ENCODE results near the gene OAF.

OAF gene

DNA sequence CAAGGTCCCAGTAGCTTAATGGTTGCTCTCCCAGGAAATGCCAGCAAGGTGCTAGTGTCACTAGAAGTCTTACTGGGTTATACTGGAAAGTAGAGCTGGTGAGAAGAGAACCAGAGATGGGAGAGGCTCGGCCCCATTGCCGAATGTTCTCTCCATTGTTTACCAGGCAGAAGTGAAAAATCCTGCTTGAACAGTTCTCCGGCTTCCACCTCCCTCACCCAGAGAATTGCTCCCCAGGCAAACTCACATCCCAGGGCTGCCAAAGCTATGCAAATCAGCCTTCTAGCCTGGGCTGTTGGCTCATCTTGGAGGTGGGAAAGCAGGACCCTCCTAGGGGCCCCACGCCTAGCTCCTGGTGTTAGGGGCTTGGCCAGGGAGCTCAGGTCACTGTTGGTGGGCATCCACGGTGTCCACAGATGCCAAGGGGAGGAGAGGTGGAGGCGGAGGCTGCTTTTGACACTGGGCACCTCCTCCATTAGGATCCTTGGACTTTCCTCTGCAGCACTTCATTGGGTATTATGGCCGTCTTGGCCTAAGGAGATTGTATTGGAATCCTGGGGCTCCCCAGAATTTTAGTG, 49.2 kb downstream of the OAF start:
- no peaks in the 10 kb centered on the region for H3K9me3 ChIP-seq (ENCODE audit: control insufficient read depth in 5 of 5, low read length in 5 of 5)
- peaks cover 16 to 29% (median 20%) of the 10 kb centered on the region in 5 donors for H3K27me3 ChIP-seq (ENCODE audit: control insufficient read depth in 5 of 5, insufficient read depth in 4 of 5, low read length in 5 of 5)
- H3K9ac ChIP-seq (ENCODE audit: low read length in 5 of 5), result no peak overlapping the region
- H3K4me3 ChIP-seq (ENCODE audit: low read depth in 1 of 5, low read length in 5 of 5), result no peak overlapping the region
- H3K4me1 ChIP-seq (ENCODE audit: control insufficient read depth in 5 of 5, insufficient read depth in 5 of 5, low read length in 5 of 5), result peaks cover 0 to 6% (median 0%) of the 10 kb centered on the region in 5 donors
- H3K27ac ChIP-seq (ENCODE audit: low read depth, low read length), result no peak overlapping the region
- H3K36me3 ChIP-seq (ENCODE audit: control insufficient read depth in 5 of 5, insufficient read depth in 5 of 5, low read length in 5 of 5), result no peaks in the 10 kb centered on the region

DNA sequence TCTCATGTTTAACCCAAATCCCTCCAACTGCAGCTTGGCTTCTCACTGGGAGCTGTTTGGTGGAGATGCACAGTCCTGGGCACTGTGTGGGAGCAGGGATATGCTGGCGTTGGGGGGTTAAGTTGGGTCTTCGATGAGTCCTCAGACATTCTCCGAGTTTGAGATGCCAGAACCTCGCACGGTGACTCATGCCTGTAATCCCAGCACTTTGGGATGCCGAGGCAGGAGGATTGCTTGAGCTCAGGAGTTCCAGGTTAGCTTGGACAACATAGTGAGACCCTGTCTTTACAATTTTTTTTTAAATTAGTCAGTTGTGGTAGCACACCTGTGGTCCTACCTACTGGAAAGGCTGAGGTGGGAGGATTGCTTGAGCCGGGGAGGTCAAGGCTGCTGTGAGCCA, 49.8 kb downstream of the OAF start:
- H3K27ac ChIP-seq (ENCODE audit: low read depth, low read length), result no peak overlapping the region
- H3K9ac ChIP-seq (ENCODE audit: low read length in 5 of 5), result no peak overlapping the region
- H3K4me1 ChIP-seq (ENCODE audit: control insufficient read depth in 5 of 5, insufficient read depth in 5 of 5, low read length in 5 of 5), result peaks cover 0 to 6% (median 0%) of the 10 kb centered on the region in 5 donors
- H3K27me3 ChIP-seq (ENCODE audit: control insufficient read depth in 5 of 5, insufficient read depth in 4 of 5, low read length in 5 of 5), result peaks cover 11 to 25% (median 15%) of the 10 kb centered on the region in 5 donors
- no peak overlapping the region for H3K4me3 ChIP-seq (ENCODE audit: low read depth in 1 of 5, low read length in 5 of 5)
- H3K36me3 ChIP-seq (ENCODE audit: control insufficient read depth in 5 of 5, insufficient read depth in 5 of 5, low read length in 5 of 5), result no peaks in the 10 kb centered on the region
- H3K9me3 ChIP-seq (ENCODE audit: control insufficient read depth in 5 of 5, low read length in 5 of 5), result no peaks in the 10 kb centered on the region

DNA sequence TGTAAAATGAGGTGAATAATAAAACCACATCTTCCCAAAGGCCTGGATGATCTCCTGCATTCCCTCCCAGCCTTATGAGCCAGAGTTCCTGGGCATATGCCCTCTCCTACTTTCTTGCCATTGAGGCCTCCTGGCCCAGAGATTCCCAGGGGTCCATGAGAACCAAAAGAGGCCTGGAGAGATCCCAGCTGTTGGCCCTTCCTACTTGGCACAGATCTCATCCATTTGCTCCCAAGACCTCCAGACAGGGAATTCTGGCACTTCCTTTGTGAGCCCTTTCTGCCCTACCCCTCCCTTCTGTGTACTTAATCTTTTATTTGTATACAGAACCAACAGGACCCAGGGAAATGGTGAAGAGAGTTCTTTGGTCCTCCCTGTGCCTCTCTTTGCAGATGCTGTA, 50.5 kb downstream of the OAF start:
- Histone ChIP-seq H3K9ac (ENCODE audit: low read length in 5 of 5) (no peak overlapping the region), H3K4me3 (ENCODE audit: low read depth in 1 of 5, low read length in 5 of 5) (no peak overlapping the region), H3K27me3 (ENCODE audit: control insufficient read depth in 5 of 5, insufficient read depth in 4 of 5, low read length in 5 of 5) (peaks cover 6 to 20% (median 11%) of the 10 kb centered on the region in 5 donors), H3K4me1 (ENCODE audit: control insufficient read depth in 5 of 5, insufficient read depth in 5 of 5, low read length in 5 of 5) (peaks cover 0 to 6% (median 0%) of the 10 kb centered on the region in 5 donors), H3K9me3 (ENCODE audit: control insufficient read depth in 5 of 5, low read length in 5 of 5) (no peaks in the 10 kb centered on the region), H3K36me3 (ENCODE audit: control insufficient read depth in 5 of 5, insufficient read depth in 5 of 5, low read length in 5 of 5) (no peaks in the 10 kb centered on the region), H3K27ac (ENCODE audit: low read depth, low read length) (no peak overlapping the region)

DNA sequence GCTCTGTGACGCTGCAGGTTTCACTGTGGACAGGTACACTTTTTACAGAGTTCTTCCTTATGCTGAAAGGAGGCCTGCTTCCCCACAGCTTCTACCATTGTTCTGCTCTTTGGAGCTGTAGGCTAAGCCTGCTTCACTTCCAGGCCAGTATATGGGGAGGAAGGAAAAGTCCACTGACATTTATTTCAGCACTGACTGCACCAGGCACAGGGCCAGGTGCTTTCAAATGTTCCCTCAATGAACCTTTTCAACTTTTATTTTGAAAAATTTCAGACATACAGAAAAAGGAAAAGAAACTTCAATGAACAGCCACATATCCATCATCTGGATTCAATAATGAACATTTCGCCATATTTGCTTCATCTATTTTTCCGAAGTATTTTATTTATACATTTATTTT, 51.1 kb downstream of the OAF start:
- Histone ChIP-seq H3K9ac (ENCODE audit: low read length in 5 of 5) (no peak overlapping the region), H3K36me3 (ENCODE audit: control insufficient read depth in 5 of 5, insufficient read depth in 5 of 5, low read length in 5 of 5) (no peaks in the 10 kb centered on the region), H3K4me1 (ENCODE audit: control insufficient read depth in 5 of 5, insufficient read depth in 5 of 5, low read length in 5 of 5) (peaks cover 0 to 6% (median 0%) of the 10 kb centered on the region in 5 donors), H3K27me3 (ENCODE audit: control insufficient read depth in 5 of 5, insufficient read depth in 4 of 5, low read length in 5 of 5) (peaks cover 2 to 19% (median 12%) of the 10 kb centered on the region in 5 donors), H3K27ac (ENCODE audit: low read depth, low read length) (no peak overlapping the region), H3K9me3 (ENCODE audit: control insufficient read depth in 5 of 5, low read length in 5 of 5) (no peaks in the 10 kb centered on the region), H3K4me3 (ENCODE audit: low read depth in 1 of 5, low read length in 5 of 5) (no peak overlapping the region)

DNA sequence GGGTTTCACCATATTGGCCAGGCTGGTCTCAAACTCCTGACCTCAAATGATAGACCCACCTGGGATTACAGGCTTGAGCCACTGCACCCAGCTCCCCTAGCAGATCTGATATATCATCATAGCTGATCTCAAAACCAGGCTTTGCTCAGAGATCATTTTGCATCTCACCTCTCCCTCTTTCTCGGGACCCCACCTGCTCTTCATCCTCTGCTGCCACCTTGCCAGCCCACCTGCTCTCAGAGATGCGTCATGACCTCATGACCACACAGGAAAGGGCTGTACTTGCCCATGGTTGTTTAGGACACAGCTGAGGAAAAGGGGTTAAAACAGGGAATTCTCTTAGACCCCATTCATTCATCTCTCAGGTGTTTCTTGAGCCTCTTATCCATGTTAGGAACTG, 56.5 kb downstream of the OAF start:
- no peak overlapping the region for H3K4me3 ChIP-seq (ENCODE audit: low read depth in 1 of 5, low read length in 5 of 5)
- peaks cover 0 to 14% (median 11%) of the 10 kb centered on the region in 5 donors for H3K27me3 ChIP-seq (ENCODE audit: control insufficient read depth in 5 of 5, insufficient read depth in 4 of 5, low read length in 5 of 5)
- H3K36me3 ChIP-seq (ENCODE audit: control insufficient read depth in 5 of 5, insufficient read depth in 5 of 5, low read length in 5 of 5), result no peaks in the 10 kb centered on the region

DNA sequence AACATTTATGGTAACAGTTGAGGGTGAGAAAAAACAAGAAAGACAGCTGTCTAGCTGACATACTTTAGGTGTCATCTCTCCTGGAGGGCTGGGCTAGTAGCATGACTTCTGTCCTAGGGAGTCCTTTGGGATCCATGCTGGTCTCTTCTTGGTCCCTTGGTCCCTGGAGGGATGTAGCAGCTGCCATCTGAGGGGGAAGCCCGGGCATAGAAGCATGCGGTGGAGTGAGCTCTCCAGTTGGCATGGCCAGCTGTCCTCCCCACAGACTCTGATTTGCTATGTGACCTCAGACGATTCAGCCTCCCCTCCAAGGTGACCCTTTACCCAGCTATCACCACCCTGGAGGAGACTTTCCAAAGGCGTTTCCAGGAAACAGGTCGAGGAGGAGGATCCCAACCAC, 57.9 kb downstream of the OAF start:
- H3K4me3 ChIP-seq (ENCODE audit: low read depth in 1 of 5, low read length in 5 of 5), result no peak overlapping the region
- H3K4me1 ChIP-seq (ENCODE audit: control insufficient read depth in 5 of 5, insufficient read depth in 5 of 5, low read length in 5 of 5), result peaks cover 0 to 2% (median 0%) of the 10 kb centered on the region in 5 donors
- no peak overlapping the region for H3K27ac ChIP-seq (ENCODE audit: low read depth, low read length)
- H3K9ac ChIP-seq (ENCODE audit: low read length in 5 of 5), result no peak overlapping the region
- H3K9me3 ChIP-seq (ENCODE audit: control insufficient read depth in 5 of 5, low read length in 5 of 5), result no peaks in the 10 kb centered on the region
- H3K27me3 ChIP-seq (ENCODE audit: control insufficient read depth in 5 of 5, insufficient read depth in 4 of 5, low read length in 5 of 5), result peaks cover 0 to 14% (median 11%) of the 10 kb centered on the region in 5 donors
- no peaks in the 10 kb centered on the region for H3K36me3 ChIP-seq (ENCODE audit: control insufficient read depth in 5 of 5, insufficient read depth in 5 of 5, low read length in 5 of 5)

More for the DNA sequence above, 56.5 kb downstream of the OAF start:
- H3K9me3 ChIP-seq (ENCODE audit: control insufficient read depth in 5 of 5, low read length in 5 of 5), result no peaks in the 10 kb centered on the region
- H3K9ac ChIP-seq (ENCODE audit: low read length in 5 of 5), result no peak overlapping the region
- H3K4me1 ChIP-seq (ENCODE audit: control insufficient read depth in 5 of 5, insufficient read depth in 5 of 5, low read length in 5 of 5), result peaks cover 0 to 2% (median 0%) of the 10 kb centered on the region in 5 donors
- H3K27ac ChIP-seq (ENCODE audit: low read depth, low read length), result no peak overlapping the region

DNA sequence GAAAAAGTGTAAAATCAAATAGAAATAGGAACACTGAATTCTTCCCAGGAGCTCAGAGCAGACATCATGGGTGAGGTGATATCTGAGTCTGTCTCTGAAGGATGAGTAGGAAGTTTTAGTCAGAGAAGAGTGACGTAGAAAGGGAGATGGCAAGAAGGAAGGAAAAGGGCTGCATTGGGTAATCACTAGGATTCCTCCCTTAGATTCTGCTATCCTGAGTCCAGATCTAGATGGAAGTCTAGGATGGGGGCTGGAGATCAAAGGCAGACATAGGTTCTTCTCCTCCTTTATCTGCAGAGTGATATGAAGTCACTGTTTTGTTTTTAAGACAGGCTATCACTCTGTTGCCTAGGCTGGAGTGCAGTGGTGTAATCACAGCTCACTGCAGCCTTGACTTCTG, 59.6 kb downstream of the OAF start:
- Histone ChIP-seq H3K4me3 (ENCODE audit: low read depth in 1 of 5, low read length in 5 of 5) (no peak overlapping the region), H3K27ac (ENCODE audit: low read depth, low read length) (no peak overlapping the region), H3K9me3 (ENCODE audit: control insufficient read depth in 5 of 5, low read length in 5 of 5) (no peaks in the 10 kb centered on the region), H3K9ac (ENCODE audit: low read length in 5 of 5) (no peak overlapping the region), H3K27me3 (ENCODE audit: control insufficient read depth in 5 of 5, insufficient read depth in 4 of 5, low read length in 5 of 5) (peaks cover 0 to 14% (median 11%) of the 10 kb centered on the region in 5 donors), H3K4me1 (ENCODE audit: control insufficient read depth in 5 of 5, insufficient read depth in 5 of 5, low read length in 5 of 5) (peaks cover 0 to 2% (median 0%) of the 10 kb centered on the region in 5 donors), H3K36me3 (ENCODE audit: control insufficient read depth in 5 of 5, insufficient read depth in 5 of 5, low read length in 5 of 5) (no peaks in the 10 kb centered on the region)

DNA sequence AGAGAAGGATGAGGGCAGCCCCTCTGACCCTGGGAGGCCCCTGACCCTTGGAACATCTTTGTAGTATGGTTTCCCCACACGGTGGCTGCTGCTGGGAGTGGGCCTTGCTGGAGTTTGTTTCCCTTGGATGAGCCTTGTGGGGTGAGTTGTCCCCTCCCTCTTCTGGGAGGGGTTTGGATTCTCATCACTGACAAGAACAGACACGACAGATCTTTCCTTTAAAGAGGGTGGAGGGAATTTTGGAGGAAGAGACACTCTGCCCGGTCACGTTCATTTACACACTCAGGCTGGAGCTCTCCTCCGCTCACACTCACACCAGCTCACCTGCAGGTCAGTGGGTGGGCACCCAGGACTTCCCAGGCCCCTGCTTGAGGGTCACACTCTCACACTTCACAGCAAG, 60.8 kb downstream of the OAF start:
- Histone ChIP-seq H3K27me3 (ENCODE audit: control insufficient read depth in 5 of 5, insufficient read depth in 4 of 5, low read length in 5 of 5) (peaks cover 0 to 12% (median 11%) of the 10 kb centered on the region in 5 donors), H3K27ac (ENCODE audit: low read depth, low read length) (no peak overlapping the region), H3K9me3 (ENCODE audit: control insufficient read depth in 5 of 5, low read length in 5 of 5) (no peaks in the 10 kb centered on the region)

DNA sequence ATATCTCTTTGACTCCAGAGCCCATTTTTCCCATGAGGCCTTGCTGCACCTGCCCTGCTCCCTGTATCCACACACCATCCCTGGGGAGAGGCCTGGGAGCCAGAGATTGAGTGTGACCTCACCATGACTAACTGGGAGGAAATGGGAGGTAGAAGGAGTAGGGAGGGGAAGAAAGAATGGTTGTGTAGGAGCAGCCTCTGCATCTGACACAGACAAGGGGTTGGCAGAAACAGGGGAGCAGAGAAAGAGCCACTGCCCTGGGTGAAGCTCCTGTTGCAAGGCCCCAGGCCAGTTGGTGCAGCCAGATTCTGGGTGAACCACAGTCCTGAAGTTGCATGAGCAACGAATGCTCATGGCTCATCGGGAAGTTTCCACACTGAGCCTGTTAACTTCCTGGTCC, 61.5 kb downstream of the OAF start:
- H3K9ac ChIP-seq (ENCODE audit: low read length in 5 of 5), result no peak overlapping the region
- H3K9me3 ChIP-seq (ENCODE audit: control insufficient read depth in 5 of 5, low read length in 5 of 5), result no peaks in the 10 kb centered on the region
- H3K4me1 ChIP-seq (ENCODE audit: control insufficient read depth in 5 of 5, insufficient read depth in 5 of 5, low read length in 5 of 5), result peaks cover 0 to 2% (median 0%) of the 10 kb centered on the region in 5 donors
- no peak overlapping the region for H3K4me3 ChIP-seq (ENCODE audit: low read depth in 1 of 5, low read length in 5 of 5)
- no peaks in the 10 kb centered on the region for H3K36me3 ChIP-seq (ENCODE audit: control insufficient read depth in 5 of 5, insufficient read depth in 5 of 5, low read length in 5 of 5)
- peaks cover 0 to 11% (median 10%) of the 10 kb centered on the region in 5 donors for H3K27me3 ChIP-seq (ENCODE audit: control insufficient read depth in 5 of 5, insufficient read depth in 4 of 5, low read length in 5 of 5)
- no peak overlapping the region for H3K27ac ChIP-seq (ENCODE audit: low read depth, low read length)

More for the DNA sequence above, 60.8 kb downstream of the OAF start:
- Histone ChIP-seq H3K4me1 (ENCODE audit: control insufficient read depth in 5 of 5, insufficient read depth in 5 of 5, low read length in 5 of 5) (peaks cover 0 to 2% (median 0%) of the 10 kb centered on the region in 5 donors), H3K36me3 (ENCODE audit: control insufficient read depth in 5 of 5, insufficient read depth in 5 of 5, low read length in 5 of 5) (no peaks in the 10 kb centered on the region), H3K4me3 (ENCODE audit: low read depth in 1 of 5, low read length in 5 of 5) (no peak overlapping the region), H3K9ac (ENCODE audit: low read length in 5 of 5) (no peak overlapping the region)

DNA sequence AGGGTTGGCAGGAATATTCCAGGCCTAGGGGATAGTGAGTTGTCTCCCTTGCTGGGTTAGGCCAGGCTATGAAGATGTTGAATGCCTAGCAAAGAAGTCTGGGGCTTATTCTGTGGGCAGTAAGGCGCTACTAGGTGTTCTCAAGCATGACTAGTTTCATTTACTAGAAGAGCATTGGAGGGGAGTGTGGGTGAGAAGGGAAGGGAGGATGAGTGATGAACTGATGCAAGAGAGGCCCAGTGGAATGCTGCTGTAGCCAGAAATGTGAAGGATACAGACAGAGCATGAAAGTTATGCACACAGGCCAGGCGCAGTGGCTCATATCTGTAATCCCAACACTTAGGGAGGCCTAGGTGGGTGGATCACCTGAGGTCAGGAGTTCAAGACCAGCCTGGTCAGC, 62.6 kb downstream of the OAF start:
- Histone ChIP-seq H3K4me3 (ENCODE audit: low read depth in 1 of 5, low read length in 5 of 5) (no peak overlapping the region), H3K9ac (ENCODE audit: low read length in 5 of 5) (no peak overlapping the region), H3K9me3 (ENCODE audit: control insufficient read depth in 5 of 5, low read length in 5 of 5) (no peaks in the 10 kb centered on the region), H3K27ac (ENCODE audit: low read depth, low read length) (no peak overlapping the region), H3K36me3 (ENCODE audit: control insufficient read depth in 5 of 5, insufficient read depth in 5 of 5, low read length in 5 of 5) (no peaks in the 10 kb centered on the region), H3K4me1 (ENCODE audit: control insufficient read depth in 5 of 5, insufficient read depth in 5 of 5, low read length in 5 of 5) (peaks cover 0 to 2% (median 0%) of the 10 kb centered on the region in 5 donors), H3K27me3 (ENCODE audit: control insufficient read depth in 5 of 5, insufficient read depth in 4 of 5, low read length in 5 of 5) (peaks cover 0 to 11% (median 9%) of the 10 kb centered on the region in 5 donors)

Data from subcutaneous abdominal adipose tissue (tissue), 5 donors.